ENCODE results near the gene PRKAR1B.

GRCh38 chr7:716222-716621 lies 10.9 kb downstream of the PRKAR1B start:
- no peak for TF ChIP-seq CTCF (conservative IDR thresholded peaks at IDR 0.05; ENCODE audit: low read length)
- no peak for TF ChIP-seq EZH2phosphoT487 (IDR thresholded peaks at IDR 0.05; ENCODE audit: borderline replicate concordance, low read depth, low read length)
